Activated naive CD4-positive, alpha-beta T cell treated with anti-CD3 and anti-CD28 coated beads, Interleukin-2, amount 50 U/mL, for 72 hours (primary cell): ENCODE results near the gene KLHL14. TPM values are rescaled to one million over a fixed set of nuclear protein-coding genes. Genes with fewer than 3 reads are reported as not detected.

Source experiments
- ATAC-seq, 2 donors: fragments of 150-1000 bp; cut with Tn5 transposase; 2 replicates each; pipeline ENCODE4 v1.10.0; 2021; ENCODE audit warnings: mild to moderate bottlenecking in 2 of 2, moderate library complexity in 2 of 2
- DNase-seq, 2 donors: peaks; one replicate each; pipeline ENCODE4 v3.0.0; 2021 to 2022; ENCODE audit warnings: low spot score in 2 of 2
- H3K27ac Mint-ChIP-seq, 2 donors: one replicate each; pipeline ENCODE4 v1.8.0; 2022; ENCODE audit warnings: mild to moderate bottlenecking in 2 of 2, mixed read lengths in 2 of 2
- H3K36me3 Mint-ChIP-seq, 2 donors: one replicate each; pipeline ENCODE4 v1.8.0; 2022; ENCODE audit warnings: mixed read lengths in 2 of 2
- H3K9me3 Mint-ChIP-seq, 2 donors: one replicate each; pipeline ENCODE4 v1.8.0; 2022; ENCODE audit warnings: mixed read lengths in 2 of 2
- total RNA-seq, 2 donors: library from RNA; stranded (reverse); gene quantifications; one replicate each; pipeline ENCODE4 v1.2.3, GENCODE V29; 2022

Gene KLHL14
- total RNA-seq, 2 donors from 2014 or later: not detected

DNA sequence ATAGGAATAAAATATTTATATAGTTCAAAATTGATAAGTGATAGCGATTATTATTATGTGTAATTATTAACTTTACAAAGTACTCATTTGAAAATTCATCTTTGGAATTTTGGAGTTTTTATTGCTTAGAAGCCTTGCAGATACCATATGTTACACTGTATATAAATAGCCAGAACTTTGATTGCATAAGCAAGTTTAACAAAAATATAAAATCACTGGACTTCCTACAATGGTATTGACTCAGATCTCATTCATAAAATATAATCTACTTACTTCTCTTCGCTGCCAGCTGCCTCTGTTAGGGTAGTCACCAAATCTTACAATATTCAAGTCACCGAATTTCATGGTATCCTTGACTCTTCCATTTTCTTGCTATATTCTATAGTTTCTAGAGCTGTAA lies 22.5 kb downstream of the KLHL14 start:
- Mint-ChIP-seq H3K27ac (no peak overlapping the region), H3K9me3 (peaks cover 4 to 5% of the 10 kb centered on the region in 2 donors), H3K36me3 (no peaks in the 10 kb centered on the region)
- DNase-seq (no peak), ATAC-seq (no peak)

DNA sequence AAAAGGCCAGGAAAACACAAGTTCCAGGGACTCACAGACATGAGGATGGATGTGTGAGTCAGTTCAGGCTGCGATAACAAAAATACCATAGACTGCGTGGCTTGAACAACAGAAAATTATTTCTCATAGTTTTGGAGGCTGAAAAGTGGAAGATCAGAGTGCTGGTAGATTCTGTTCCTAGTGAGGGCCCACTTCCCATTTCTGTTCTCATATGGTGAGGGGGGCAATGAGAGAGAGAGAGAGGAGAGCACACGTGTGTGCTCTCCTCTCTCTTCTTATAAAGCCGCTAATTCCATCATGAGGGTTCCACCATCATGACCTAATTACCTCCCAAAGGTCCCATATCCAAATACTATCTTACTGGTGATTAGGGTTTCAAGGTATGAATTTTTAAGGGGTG lies 23.0 kb downstream of the KLHL14 start:
- Mint-ChIP-seq H3K9me3 (peaks cover 4 to 5% of the 10 kb centered on the region in 2 donors), H3K36me3 (no peaks in the 10 kb centered on the region), H3K27ac (no peak overlapping the region)
- DNase-seq (no peak), ATAC-seq (no peak)

DNA sequence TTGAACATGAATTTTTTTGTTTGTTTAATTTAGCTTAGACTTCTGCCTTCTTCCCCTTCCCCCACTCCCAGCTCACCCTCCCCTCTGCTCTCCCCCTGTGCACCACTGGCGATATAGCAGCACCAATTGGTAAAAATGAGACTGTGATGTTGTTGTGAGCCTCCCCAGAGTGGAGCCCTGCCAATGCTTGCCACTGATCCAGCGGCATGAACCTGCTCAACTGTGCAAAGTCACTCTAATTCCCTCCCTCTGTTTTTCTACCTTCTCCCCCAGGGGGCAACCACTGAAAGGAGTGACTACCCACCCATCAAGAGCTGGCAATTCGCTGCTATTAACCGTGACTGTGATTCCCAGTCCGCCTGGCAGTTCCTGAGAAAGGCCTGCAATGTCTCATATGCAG lies 30.2 kb downstream of the KLHL14 start:
- DNase-seq: no peak
- Mint-ChIP-seq H3K36me3 (no peaks in the 10 kb centered on the region), H3K27ac (no peak overlapping the region), H3K9me3 (no peaks in the 10 kb centered on the region)
- ATAC-seq: no peak

DNA sequence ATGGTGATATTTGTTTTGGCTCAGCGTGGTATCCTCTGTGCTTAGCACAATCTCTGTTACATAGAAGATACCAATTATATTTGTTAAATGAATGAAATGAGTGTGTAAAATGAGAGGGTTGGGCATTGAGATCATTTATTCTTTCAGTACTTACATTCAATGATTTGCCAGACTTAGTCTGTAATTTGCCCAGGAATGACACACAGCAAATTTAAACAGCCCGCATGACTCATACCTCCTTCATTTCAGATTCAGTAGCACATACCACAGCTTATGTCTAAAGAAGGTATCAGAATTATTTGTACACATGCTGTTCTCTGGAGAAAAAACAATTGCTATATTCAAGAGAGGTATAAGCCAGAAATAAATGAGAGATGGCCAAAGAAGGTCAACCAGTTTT lies 37.0 kb downstream of the KLHL14 start:
- Mint-ChIP-seq H3K36me3 (no peaks in the 10 kb centered on the region), H3K27ac (no peak overlapping the region), H3K9me3 (peaks cover 5 to 17% of the 10 kb centered on the region in 2 donors)
- no peak for DNase-seq
- ATAC-seq: no peak

DNA sequence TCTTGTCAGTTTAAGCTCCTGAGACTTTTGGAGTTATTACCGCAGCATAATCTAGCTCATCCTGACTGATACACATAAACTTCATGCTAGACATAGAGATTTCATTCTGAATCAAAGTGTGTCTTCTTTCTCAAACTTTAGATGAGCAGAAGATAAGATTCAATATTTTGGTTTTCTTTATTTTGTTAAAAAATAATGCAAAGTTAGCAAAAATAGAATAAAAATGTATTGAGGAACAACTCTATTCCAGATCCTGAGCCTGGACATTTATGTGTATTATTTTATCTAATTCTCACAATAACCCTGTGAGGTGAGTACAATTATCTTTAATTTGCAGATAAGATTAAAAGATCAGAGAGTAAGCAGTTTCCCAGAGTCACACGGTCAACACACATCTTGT lies 38.4 kb downstream of the KLHL14 start:
- Mint-ChIP-seq H3K36me3 (no peaks in the 10 kb centered on the region), H3K27ac (no peak overlapping the region), H3K9me3 (peaks cover 5 to 17% of the 10 kb centered on the region in 2 donors)
- ATAC-seq: no peak
- no peak for DNase-seq

DNA sequence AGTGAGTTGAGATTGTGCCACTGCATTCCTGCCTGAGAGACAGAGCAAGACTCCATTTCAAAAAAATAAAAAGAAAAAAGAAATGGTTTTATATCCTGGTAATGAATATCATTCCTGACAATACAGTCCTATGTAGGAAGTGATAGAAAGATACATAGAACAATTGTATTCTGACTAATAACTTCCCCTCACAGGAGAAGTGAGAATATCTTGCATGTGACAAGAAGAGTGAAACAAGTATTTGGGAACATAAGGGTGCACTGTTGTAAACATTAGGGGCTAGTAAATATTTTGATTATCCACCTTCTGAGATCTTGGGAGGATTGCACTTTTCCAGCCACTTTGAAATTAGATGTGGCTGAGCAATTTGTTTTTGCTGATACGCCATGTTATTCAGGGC lies 40.7 kb downstream of the KLHL14 start:
- no peak for DNase-seq
- Mint-ChIP-seq H3K36me3 (no peaks in the 10 kb centered on the region), H3K27ac (no peak overlapping the region), H3K9me3 (peaks cover 5 to 17% of the 10 kb centered on the region in 2 donors)
- ATAC-seq: no peak

DNA sequence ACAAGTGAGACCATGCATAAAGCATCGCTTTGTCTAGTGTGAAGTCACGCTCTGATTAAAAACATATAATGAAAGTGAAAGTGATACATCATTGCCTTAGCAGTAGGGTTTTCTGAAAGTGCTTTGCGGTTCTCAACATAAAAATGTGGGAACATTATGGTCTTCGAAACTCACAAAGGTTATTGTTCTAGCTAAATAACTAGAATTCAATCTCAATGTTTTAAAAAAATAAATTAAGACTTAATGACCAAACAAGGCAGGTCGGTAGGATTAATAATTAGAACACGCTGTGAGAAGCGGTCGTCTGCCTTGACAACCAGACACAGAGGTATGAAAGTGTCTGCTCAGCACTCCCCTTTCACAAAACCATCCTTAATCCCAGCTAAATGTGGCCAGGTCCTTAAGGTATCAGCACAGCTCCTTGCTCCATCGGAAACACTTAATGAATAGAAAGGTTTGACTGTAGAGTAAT lies 42.2 kb downstream of the KLHL14 start:
- peak; percentile 52 to 67 for ATAC-seq
- no peak overlapping the region for H3K27ac Mint-ChIP-seq
- no peak for DNase-seq
- no peaks in the 10 kb centered on the region for H3K36me3 Mint-ChIP-seq
- peaks cover 5 to 17% of the 10 kb centered on the region in 2 donors for H3K9me3 Mint-ChIP-seq

DNA sequence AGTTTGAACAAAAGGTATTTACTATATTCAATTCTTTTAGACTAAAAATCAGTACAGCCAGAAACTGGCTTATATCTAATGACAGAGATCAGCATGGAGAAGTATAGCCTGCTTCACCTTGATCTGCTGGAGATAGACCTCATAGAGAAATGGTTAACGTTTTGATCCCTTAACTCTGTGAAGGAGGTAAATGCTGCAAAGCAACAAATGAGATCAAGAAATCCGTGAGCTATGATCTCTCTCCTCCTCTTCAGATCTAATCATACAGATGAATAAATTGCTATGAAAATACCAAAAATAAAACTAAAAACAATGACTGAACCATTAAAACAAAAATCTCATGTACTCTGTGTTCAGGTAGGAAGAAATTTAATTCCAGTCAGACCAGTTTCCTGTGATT lies 42.8 kb downstream of the KLHL14 start:
- Mint-ChIP-seq H3K27ac (no peak overlapping the region), H3K9me3 (peaks cover 5 to 14% of the 10 kb centered on the region in 2 donors), H3K36me3 (no peaks in the 10 kb centered on the region)
- DNase-seq (no peak), ATAC-seq (no peak)

DNA sequence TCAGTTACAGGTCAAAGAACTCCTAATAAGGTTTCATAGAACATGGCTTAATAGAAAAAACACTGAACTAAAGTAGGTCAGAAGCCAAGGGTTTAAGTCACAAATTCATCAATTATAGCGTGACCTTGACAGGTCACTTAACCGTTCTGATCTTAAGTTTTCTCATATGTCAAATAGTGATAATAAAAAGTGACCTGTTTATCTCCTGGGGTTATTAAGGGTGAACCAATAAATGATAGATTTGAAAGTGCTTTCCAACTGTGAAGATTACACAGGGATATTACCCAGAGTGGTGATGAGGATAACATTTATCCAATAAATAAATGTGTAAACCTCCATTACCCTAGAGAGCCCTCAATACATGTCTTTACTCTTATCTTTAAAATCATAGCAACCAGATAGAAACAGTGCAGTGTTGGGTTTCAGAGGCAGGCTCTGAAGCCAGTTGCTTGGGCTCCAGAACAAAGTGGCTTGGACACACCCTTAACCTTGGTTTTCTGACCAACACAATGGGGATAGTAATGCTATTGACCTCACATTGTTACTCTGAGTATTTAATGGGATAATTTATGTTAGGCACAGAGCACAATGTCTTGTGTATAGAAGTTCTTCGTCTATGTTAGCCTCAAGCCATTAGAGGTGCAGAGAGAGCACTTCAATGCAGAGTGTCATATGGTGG lies 48.6 kb downstream of the KLHL14 start:
- Mint-ChIP-seq H3K36me3 (no peaks in the 10 kb centered on the region), H3K9me3 (peaks cover 5% of the 10 kb centered on the region in 2 donors), H3K27ac (no peak overlapping the region)
- no peak for DNase-seq
- ATAC-seq: no peak

DNA sequence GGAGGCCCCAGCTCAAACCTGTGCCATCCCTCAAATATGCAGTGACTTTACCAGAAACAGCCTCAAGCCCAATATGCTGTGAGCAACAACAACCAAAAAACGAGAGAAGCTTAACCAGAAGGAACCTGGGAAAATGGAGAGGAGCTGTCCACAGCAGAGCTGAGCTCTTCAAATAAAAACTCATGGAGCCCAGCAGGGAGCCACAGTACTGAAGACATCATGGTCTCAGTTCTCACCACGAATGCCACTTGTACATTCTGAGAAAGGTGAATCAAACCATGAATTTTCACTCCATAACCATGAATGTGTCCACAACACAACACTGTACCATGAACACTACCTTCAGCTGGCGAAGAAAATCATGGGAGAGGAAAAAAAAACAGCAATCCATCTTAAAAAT lies 50.5 kb downstream of the KLHL14 start:
- DNase-seq (no peak), ATAC-seq (no peak)
- Mint-ChIP-seq H3K27ac (no peak overlapping the region), H3K9me3 (peaks cover 5% of the 10 kb centered on the region in 2 donors), H3K36me3 (no peaks in the 10 kb centered on the region)

DNA sequence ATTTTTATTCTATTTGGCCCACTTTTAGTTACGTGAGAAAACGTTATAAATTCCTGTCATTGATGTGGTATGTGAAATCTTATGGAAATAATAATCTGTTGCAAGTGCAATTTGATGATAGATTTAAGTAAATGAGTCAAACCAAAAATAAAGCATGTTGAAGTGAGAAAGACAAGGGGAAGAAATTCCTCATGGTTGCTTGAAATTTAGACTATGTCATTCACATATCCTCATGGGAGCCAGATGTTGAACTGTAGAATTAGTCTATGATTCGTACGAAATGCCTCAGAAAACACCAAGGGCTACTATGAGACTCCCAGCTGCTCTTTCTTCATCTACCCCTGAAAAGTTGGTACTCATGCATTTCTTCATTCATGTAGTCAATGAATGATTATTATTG lies 55.7 kb downstream of the KLHL14 start:
- peaks cover 0 to 4% of the 10 kb centered on the region in 2 donors for H3K9me3 Mint-ChIP-seq
- no peak overlapping the region for H3K27ac Mint-ChIP-seq
- no peaks in the 10 kb centered on the region for H3K36me3 Mint-ChIP-seq
- ATAC-seq (no peak), DNase-seq (no peak)

DNA sequence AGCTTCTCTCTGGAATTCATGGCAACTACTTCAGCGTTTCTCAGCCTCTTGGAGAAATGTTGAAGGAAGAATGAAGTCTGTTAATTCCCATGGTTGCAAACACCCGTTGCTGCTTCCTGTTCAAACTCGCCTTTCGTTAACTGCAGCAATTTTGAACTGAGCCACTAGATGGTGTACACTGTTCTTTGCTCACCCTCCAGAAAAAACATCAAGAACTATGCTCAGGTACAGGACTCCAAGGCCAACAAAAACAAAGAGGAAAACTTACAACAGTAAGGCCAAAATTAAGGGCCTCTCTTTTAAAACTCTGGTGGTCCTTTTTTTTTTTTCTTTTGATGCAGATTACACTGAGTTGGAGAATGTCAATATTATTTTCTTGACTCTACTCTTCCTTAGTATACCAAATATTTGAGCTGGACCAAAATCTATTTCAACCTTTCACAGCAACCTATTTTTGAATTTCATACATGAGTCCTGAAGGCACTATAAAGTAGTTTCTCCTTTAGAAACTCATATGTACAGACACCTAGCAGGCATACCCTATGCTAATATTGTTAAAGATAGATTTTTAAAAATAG lies 58.2 kb downstream of the KLHL14 start:
- ATAC-seq: peak in 1 of 2 donors; percentile 47
- DNase-seq: peak in 1 of 2 donors; percentile 3
- no peaks in the 10 kb centered on the region for H3K9me3 Mint-ChIP-seq
- H3K27ac Mint-ChIP-seq: no peak overlapping the region
- H3K36me3 Mint-ChIP-seq: no peaks in the 10 kb centered on the region

DNA sequence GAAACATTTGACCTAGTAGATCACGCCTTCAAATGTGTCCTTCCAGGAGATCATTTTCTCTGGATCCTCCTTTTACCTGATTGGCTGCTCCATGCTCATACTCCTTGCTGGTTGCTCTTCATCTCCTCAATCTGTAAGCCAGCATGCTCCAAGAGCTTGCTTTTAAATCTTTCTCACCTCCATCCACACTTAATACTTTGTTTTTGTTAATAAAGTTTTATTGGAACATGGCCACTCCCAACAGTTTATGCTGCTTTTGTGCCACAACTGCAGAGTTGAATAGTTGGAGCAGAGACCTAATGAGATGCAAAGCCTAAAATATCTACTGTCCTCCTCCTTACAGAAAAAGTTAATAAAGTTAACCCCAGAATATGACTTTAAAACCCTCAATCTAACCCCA lies 60.0 kb downstream of the KLHL14 start:
- ATAC-seq (no peak), DNase-seq (no peak)
- no peaks in the 10 kb centered on the region for H3K36me3 Mint-ChIP-seq
- H3K9me3 Mint-ChIP-seq: no peaks in the 10 kb centered on the region
- no peak overlapping the region for H3K27ac Mint-ChIP-seq

DNA sequence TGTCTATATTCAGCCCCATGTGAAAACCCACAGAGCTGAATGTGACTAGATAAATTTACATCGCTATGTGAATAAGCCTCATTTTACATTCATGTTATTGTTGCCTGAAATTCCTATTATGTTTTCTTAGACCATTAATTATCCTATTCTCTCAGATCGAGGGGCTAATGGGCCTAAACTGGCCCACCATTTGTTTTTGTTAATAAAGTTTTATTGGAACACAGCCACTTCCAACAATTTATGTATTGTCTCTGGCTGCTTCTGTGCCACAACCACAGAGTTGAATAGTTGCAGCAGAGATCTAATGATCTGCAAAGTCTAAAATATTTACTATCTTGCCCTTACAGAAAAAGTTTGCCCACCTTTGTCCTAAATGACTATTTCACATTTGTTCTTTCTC lies 61.0 kb downstream of the KLHL14 start:
- DNase-seq (no peak), ATAC-seq (no peak)
- Mint-ChIP-seq H3K36me3 (no peaks in the 10 kb centered on the region), H3K27ac (no peak overlapping the region), H3K9me3 (no peaks in the 10 kb centered on the region)

DNA sequence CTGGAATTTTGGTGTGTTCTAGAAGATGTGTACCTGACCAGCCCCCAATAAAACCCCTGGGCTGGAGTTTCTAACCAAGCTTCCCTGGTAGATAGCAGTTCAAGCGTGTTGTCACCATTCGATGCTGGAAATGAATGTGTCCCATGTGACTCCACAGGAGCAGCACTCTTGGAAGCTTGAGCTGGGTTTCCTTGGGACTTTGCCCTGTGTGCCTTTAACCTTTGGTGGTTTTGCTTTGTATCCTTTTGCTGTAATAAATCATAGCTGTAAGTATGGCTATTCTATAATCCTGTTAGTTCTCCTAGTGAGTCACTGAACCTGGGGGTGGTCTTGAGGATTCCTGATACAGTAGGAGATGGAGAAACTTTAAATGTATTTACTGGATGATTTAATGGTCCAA lies 65.2 kb downstream of the KLHL14 start:
- Mint-ChIP-seq H3K9me3 (no peaks in the 10 kb centered on the region), H3K27ac (no peak overlapping the region), H3K36me3 (no peaks in the 10 kb centered on the region)
- ATAC-seq (no peak), DNase-seq (no peak)

DNA sequence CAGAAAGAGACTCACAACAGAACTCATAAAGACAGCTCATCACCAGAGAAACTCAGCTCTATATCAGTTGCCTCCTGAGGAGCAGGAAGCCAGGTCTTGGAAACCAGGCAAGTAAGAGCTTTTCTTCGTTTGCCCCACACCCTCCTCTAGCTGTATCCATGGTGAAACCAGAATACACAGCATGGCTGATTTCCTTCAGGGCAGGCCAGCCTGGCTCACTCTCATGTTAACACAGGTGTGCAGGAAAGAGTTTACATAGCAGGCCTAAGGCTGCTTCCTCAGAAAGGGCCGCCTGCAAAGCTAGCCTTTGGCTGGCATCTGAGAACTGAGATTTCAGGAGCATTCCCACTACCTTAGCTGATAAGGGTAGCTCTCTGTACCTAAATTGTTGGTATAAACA lies 65.7 kb downstream of the KLHL14 start:
- Mint-ChIP-seq H3K36me3 (no peaks in the 10 kb centered on the region), H3K9me3 (no peaks in the 10 kb centered on the region), H3K27ac (no peak overlapping the region)
- no peak for ATAC-seq
- DNase-seq: no peak

DNA sequence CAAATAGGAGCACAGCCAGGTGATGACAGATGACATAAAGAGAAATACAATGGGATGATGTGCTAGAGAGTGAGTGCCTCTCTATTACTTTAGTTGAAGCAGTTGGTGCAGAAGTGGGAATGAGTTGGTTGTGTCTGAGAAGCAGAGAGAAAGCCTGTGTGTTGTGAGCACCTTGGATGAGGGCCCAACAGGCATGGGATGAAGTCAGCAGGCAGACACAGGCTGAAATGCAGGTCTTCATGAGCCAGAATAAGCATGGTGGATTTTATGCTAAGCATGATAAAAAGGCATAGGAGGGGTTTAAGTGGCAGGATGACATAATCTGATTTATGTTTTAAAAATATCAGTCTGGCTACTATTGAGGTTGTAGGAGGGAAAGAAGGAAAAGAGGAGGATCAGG lies 71.5 kb downstream of the KLHL14 start:
- ATAC-seq (no peak), DNase-seq (no peak)
- Mint-ChIP-seq H3K9me3 (no peaks in the 10 kb centered on the region), H3K36me3 (no peaks in the 10 kb centered on the region), H3K27ac (no peak overlapping the region)

DNA sequence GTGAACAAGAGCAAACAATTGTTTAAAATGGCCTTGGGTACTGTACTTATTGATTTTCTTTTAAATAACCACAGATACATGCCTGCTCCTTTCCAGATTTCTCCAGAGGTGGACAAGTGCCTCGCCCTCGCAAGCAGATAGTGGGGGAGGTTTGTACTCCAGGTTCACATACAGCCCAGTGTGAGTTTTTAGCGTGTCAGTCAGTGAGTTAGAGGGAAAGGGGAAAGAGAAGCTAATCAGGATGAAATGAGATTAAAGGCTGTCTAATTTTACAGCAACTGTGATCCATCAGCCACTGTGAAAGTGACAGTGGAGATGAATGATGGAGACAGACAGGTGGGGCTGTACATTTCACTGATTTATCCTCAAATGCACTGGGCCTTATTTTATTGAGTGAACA lies 74.7 kb downstream of the KLHL14 start:
- Mint-ChIP-seq H3K27ac (no peak overlapping the region), H3K9me3 (no peaks in the 10 kb centered on the region), H3K36me3 (no peaks in the 10 kb centered on the region)
- no peak for ATAC-seq
- DNase-seq: no peak
